ENCODE results near the gene PRR33.

- TF ChIP-seq CTCF (conservative IDR thresholded peaks at IDR 0.05): no peak
- no peak for TF ChIP-seq ZFX (IDR thresholded peaks at IDR 0.05)
Observed at GRCh38 chr11:1916986-1917522, 25.4 kb upstream of the PRR33 start.
